ENCODE data around the gene NRCAM. TPM values are rescaled to one million over a fixed set of nuclear protein-coding genes. Genes with fewer than 3 reads are reported as not detected.
"Not testable (repeated sequence)": the region's sequence is repeated elsewhere in the genome, so short reads cannot be mapped to it uniquely, and the experiment has no call there.

The NRCAM gene
- total RNA-seq = 0.53 TPM

DNA sequence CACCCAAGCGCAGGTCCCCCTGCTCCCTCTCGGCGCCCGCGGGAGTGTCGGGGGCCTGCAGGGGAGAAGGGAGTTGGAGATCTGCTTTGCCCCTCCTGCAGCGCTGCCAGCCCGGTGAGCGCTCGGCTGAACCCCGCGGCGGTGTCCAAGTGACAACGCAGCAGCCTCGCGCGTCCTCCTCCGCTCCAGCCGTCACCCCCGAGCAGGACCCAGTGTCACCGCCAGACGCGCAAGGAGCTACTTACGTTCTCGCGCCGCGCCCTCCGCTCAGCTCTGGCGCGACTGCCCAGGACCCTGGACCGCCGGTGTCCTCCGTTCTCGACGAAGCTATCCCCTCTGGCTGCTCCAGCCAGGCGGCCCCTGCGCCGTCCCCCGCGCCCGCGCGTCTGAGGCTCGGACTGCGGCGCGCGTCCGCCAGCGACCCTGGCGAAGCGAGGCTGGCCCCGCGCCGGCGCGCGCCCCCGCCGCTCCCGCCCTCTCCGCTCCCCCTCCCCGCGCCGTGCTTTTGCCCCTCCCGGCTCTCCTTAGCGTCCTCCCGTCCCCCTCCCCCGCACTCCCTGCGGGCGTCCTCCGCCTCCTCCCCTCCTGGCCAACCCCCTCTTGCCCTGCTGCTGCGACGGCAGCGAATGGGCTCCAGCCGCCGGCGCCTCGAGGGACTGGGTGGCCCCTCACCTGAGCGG is at the start of gene NRCAM:
NRCAM (minus strand) TSS at position 439 of the 680 bp plus-strand sequence. CDS start 216,372 bp downstream, outside the sequence.
- peak within 1 kb of the TSS; percentile 65 to 74 for H3K4me3 ChIP-seq
- intact Hi-C loops (cut with DNase I) = no loop called here
- no peaks in the 10 kb centered on the region for H3K9me3 ChIP-seq
- no peaks in the 10 kb centered on the region for H3K27me3 ChIP-seq
- peaks cover 3 to 11% of the 10 kb centered on the region in 2 donors for H3K4me1 ChIP-seq
- H3K27ac ChIP-seq = no peak within 1 kb of the TSS
- H3K36me3 ChIP-seq = no peaks in the 10 kb centered on the region
- no peak for TF ChIP-seq CTCF (IDR thresholded peaks at IDR 0.05)
- DNase-seq (ENCODE audit: low spot score in 2 of 2) = no peak

DNA sequence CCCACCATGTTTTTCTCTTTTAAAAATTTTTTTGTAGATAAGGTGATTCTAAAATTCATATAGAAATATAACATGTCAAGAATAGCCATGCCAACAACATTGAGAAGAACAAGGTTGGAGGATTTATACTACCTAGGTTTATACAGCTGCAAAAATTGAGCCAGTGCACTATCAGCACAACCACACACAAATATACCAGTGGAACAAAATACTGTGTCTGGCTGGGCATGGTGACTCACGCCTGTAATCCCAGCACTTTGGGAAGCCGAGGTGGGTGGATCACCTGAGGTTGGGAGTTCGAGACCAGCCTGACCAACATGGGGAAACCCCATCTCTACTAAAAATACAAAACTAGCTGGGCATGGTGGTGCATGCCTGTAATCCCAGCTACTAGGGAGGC is 48.3 kb upstream of the NRCAM start:
- H3K4me1 ChIP-seq; H3K27me3 ChIP-seq; DNase-seq (ENCODE audit: low spot score in 2 of 2); intact Hi-C loops (cut with DNase I); H3K27ac ChIP-seq; H3K4me3 ChIP-seq; H3K9me3 ChIP-seq: not testable (repeated sequence)
- H3K36me3 ChIP-seq = peaks cover 26 to 35% of the 10 kb centered on the region in 2 donors

- intact Hi-C loops (cut with DNase I) = no loop called here
- no peaks in the 10 kb centered on the region for H3K27me3 ChIP-seq
- peaks cover 26 to 35% of the 10 kb centered on the region in 2 donors for H3K36me3 ChIP-seq
- no peak for DNase-seq (ENCODE audit: low spot score in 2 of 2)
- no peak overlapping the region for H3K4me3 ChIP-seq
- no peak for TF ChIP-seq CTCF (IDR thresholded peaks at IDR 0.05)
- no peak overlapping the region for H3K27ac ChIP-seq
- H3K4me1 ChIP-seq = no peaks in the 10 kb centered on the region
- H3K9me3 ChIP-seq = no peaks in the 10 kb centered on the region
Measured at GRCh38 chr7:108503112-108504026, 47.1 kb upstream of the NRCAM start.

- H3K9me3 ChIP-seq = no peaks in the 10 kb centered on the region
Measured at GRCh38 chr7:108499566-108499965, 43.3 kb upstream of the NRCAM start.

GRCh38 chr7:108498481-108498880 is 42.2 kb upstream of the NRCAM start:
- intact Hi-C loops (cut with DNase I) = loop anchor here (5.0 kb wide), 1 partner anchor 316 kb away; no protein-coding TSS in a partner anchor
- Histone ChIP-seq H3K4me3 (no peak overlapping the region), H3K27ac (no peak overlapping the region)

More at GRCh38 chr7:108499566-108499965, 43.3 kb upstream of the NRCAM start:
- intact Hi-C loops (cut with DNase I) = loop anchor here (5.0 kb wide), 1 partner anchor 317 kb away; no protein-coding TSS in a partner anchor
- peaks cover 27 to 31% of the 10 kb centered on the region in 2 donors for H3K36me3 ChIP-seq
- H3K27ac ChIP-seq = no peak overlapping the region
- no peak overlapping the region for H3K4me3 ChIP-seq
- no peaks in the 10 kb centered on the region for H3K27me3 ChIP-seq
- no peaks in the 10 kb centered on the region for H3K4me1 ChIP-seq
- no peak for DNase-seq (ENCODE audit: low spot score in 2 of 2)
- no peak for TF ChIP-seq CTCF (IDR thresholded peaks at IDR 0.05)

More at GRCh38 chr7:108498481-108498880, 42.2 kb upstream of the NRCAM start:
- Histone ChIP-seq H3K36me3 (peaks cover 31% of the 10 kb centered on the region in 2 donors), H3K9me3 (no peaks in the 10 kb centered on the region), H3K4me1 (no peaks in the 10 kb centered on the region), H3K27me3 (no peaks in the 10 kb centered on the region)
- TF ChIP-seq CTCF (IDR thresholded peaks at IDR 0.05) = no peak
- no peak for DNase-seq (ENCODE audit: low spot score in 2 of 2)

Measured in ascending aorta (tissue), 2 donors.